Neural cell (in vitro differentiated cells): ENCODE data around the gene HEATR5B. TPM values are rescaled to one million over a fixed set of nuclear protein-coding genes. Genes with fewer than 3 reads are reported as not detected.

ENCODE experiments used
- H2AFZ ChIP-seq: fragments of 200-600, 300-800 bp; sonication (generic), shearing (Covaris generic); 2 replicates; pipeline ENCODE4 v1.6.0; 2014; ENCODE audit warnings: low read depth, mild to moderate bottlenecking, antibody characterized with exemption, low read length, moderate library complexity
- H3F3A ChIP-seq: fragments of 200-600 bp; shearing (Covaris generic); 2 replicates; pipeline ENCODE4 v1.6.1; 2016; ENCODE audit warnings: mild to moderate bottlenecking, moderate library complexity, mixed read lengths, antibody characterized with exemption, low read length; ENCODE audit not compliant: insufficient read depth, poor library complexity, severe bottlenecking
- H3K27ac ChIP-seq: fragments of 200-600, 300-800 bp; sonication (generic), shearing (Covaris generic); 2 replicates; pipeline ENCODE4 v1.5.1; 2014; ENCODE audit warnings: mild to moderate bottlenecking, low read length, moderate library complexity
- H3K27me3 ChIP-seq: fragments of 300-800, 200-600 bp; sonication (generic), shearing (Covaris generic); 2 replicates; pipeline ENCODE4 v1.6.0; 2014; ENCODE audit warnings: mild to moderate bottlenecking, low read depth, low read length, moderate library complexity; ENCODE audit not compliant: insufficient read depth
- H3K36me3 ChIP-seq: fragments of 300-800, 200-600 bp; sonication (generic), shearing (Covaris generic); 2 replicates; pipeline ENCODE4 v1.5.1; 2014; ENCODE audit warnings: mild to moderate bottlenecking, antibody characterized with exemption, low read length, moderate library complexity; ENCODE audit not compliant: insufficient read depth
- H3K4me2 ChIP-seq: fragments of 300-800, 200-600 bp; sonication (generic), shearing (Covaris generic); 2 replicates; pipeline ENCODE4 v1.6.0; 2014; ENCODE audit warnings: mild to moderate bottlenecking, low read length
- H3K4me3 ChIP-seq: fragments of 300-800, 200-600 bp; sonication (generic), shearing (Covaris generic); 2 replicates; pipeline ENCODE4 v1.5.1; 2014; ENCODE audit warnings: mild to moderate bottlenecking, low read length, moderate library complexity
- H3K79me2 ChIP-seq: fragments of 200-600 bp; shearing (Covaris generic); replicated peaks from 2 replicates; pipeline ENCODE4 v1.6.0; 2014; ENCODE audit warnings: mild to moderate bottlenecking, low read length, moderate library complexity; ENCODE audit not compliant: insufficient read depth
- H3K9ac ChIP-seq: fragments of 300-800, 200-600 bp; sonication (generic), shearing (Covaris generic); 2 replicates; pipeline ENCODE4 v1.6.1; 2016; ENCODE audit warnings: mild to moderate bottlenecking, low read length, mixed read lengths
- H3K9me2 ChIP-seq: fragments of 200-600 bp; shearing (Covaris generic); 2 replicates; pipeline ENCODE4 v1.6.1; 2016; ENCODE audit warnings: mild to moderate bottlenecking, low read length, mixed read lengths; ENCODE audit not compliant: insufficient read depth
- H3K9me3 ChIP-seq: fragments of 200-600, 300-800 bp; sonication (generic), shearing (Covaris generic); 2 replicates; pipeline ENCODE4 v1.6.1; 2016; ENCODE audit warnings: mild to moderate bottlenecking, mixed run types, low read length, moderate library complexity, mixed read lengths
- H4K20me1 ChIP-seq: fragments of 200-600 bp; shearing (Covaris generic); 2 replicates; pipeline ENCODE4 v1.6.1; 2016; ENCODE audit warnings: mild to moderate bottlenecking, mixed run types; ENCODE audit not compliant: insufficient read depth
- CTCF ChIP-seq: fragments of 450-650 bp; IDR thresholded peaks from 2 replicates; pipeline ENCODE4 v1.5.1; 2014; ENCODE audit warnings: antibody characterized with exemption, mild to moderate bottlenecking, moderate library complexity; ENCODE audit not compliant: poor library complexity, severe bottlenecking
- EP300 ChIP-seq: fragments of 450-650 bp; conservative IDR thresholded peaks from 2 replicates; pipeline ENCODE4 v1.6.1; 2014; ENCODE audit warnings: antibody characterized with exemption, mild to moderate bottlenecking, moderate library complexity; ENCODE audit not compliant: poor library complexity, severe bottlenecking
- EZH2 ChIP-seq: fragments of 200-600, 300-800 bp; shearing (Covaris generic), sonication (generic); IDR thresholded peaks from 2 replicates; pipeline ENCODE4 v1.6.1; 2014; ENCODE audit warnings: antibody characterized with exemption, low read length, borderline replicate concordance, mild to moderate bottlenecking; ENCODE audit not compliant: insufficient read depth, poor library complexity, severe bottlenecking
- MXI1 ChIP-seq: fragments of 450-650 bp; conservative IDR thresholded peaks from 2 replicates; pipeline ENCODE4 v1.6.1; 2014; ENCODE audit warnings: antibody characterized with exemption, mild to moderate bottlenecking; ENCODE audit not compliant: poor library complexity, severe bottlenecking
- POLR2AphosphoS5 ChIP-seq: IDR thresholded peaks from 2 replicates; pipeline ENCODE4 v1.6.1; 2012
- RAD21 ChIP-seq: fragments of 450-650 bp; conservative IDR thresholded peaks from 2 replicates; pipeline ENCODE4 v1.6.1; 2014; ENCODE audit warnings: antibody characterized with exemption, mild to moderate bottlenecking, moderate library complexity
- REST ChIP-seq: IDR thresholded peaks from 2 replicates; pipeline ENCODE4 v1.6.1; 2012; ENCODE audit warnings: borderline replicate concordance
- SMC3 ChIP-seq: fragments of 450-650 bp; conservative IDR thresholded peaks from 2 replicates; pipeline ENCODE4 v1.6.1; 2014; ENCODE audit warnings: antibody characterized with exemption, mild to moderate bottlenecking, moderate library complexity; ENCODE audit not compliant: poor library complexity
- TAF1 ChIP-seq: IDR thresholded peaks from 2 replicates; pipeline ENCODE4 v1.6.1; 2012; ENCODE audit warnings: low read depth
- polyA plus RNA-seq: library from polyadenylated mRNA; depleted of rRNA; stranded (reverse); fragments of >200 nt; gene quantifications from 2 replicates; pipeline ENCODE4 v1.2.3, GENCODE V29; 2014

The HEATR5B gene
- polyA plus RNA-seq, 1 donor from 2014 or later: 46.0 TPM

DNA sequence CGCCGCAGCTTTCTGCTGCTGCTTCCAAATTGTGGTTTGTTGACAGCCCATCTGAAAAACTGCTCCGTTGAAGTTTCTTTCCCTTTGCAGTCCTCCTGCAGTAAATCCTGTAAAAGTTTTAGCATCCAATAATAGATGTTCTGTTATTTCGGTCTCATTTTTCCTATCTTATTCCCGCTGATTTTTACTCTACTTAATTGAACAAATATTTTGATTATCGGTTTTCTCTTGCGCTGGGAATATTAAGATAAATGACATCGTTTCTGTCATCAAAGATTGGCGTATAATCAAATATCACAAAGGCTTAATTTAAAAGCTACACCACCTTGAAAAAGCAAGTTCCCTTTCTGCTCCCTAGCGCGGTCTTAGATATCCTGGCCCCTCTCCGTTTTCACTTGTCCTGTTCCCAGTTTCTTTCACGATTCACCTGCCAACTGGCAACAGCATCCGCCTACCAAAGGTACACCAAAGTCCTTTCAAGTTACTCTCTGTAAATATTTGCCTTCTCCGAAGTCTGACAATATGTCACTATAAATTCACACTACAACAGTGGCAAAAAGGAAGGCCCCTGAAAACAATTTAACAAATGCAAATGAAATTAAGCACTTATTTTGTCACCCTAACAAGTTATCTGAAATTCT lies 116.8 kb downstream of the HEATR5B start:
- H3F3A ChIP-seq: no peaks in the 10 kb centered on the region
- peaks cover 27% of the 10 kb centered on the region for H3K79me2 ChIP-seq
- H3K27me3 ChIP-seq: peaks cover 5% of the 10 kb centered on the region
- H3K9ac ChIP-seq: peak overlapping the region; percentile 45
- H2AFZ ChIP-seq: peak overlapping the region; percentile 56
- H3K36me3 ChIP-seq: no peaks in the 10 kb centered on the region
- no peaks in the 10 kb centered on the region for H3K9me3 ChIP-seq
- no peak overlapping the region for H3K27ac ChIP-seq
- H3K4me2 ChIP-seq: peak overlapping the region; percentile 74
- peak overlapping the region; percentile 76 for H3K4me3 ChIP-seq
- no peaks in the 10 kb centered on the region for H3K9me2 ChIP-seq
- H4K20me1 ChIP-seq: no peaks in the 10 kb centered on the region
- TF ChIP-seq RAD21: no peak
- no peak for TF ChIP-seq EP300
- TF ChIP-seq REST: no peak
- no peak for TF ChIP-seq CTCF
- no peak for TF ChIP-seq EZH2
- TF ChIP-seq SMC3: no peak
- TF ChIP-seq TAF1: no peak
- TF ChIP-seq MXI1: no peak
- no peak for TF ChIP-seq POLR2AphosphoS5

GRCh38 chr2:36966370-36967235 lies 117.6 kb downstream of the HEATR5B start, which contains the start of gene STRN:
TSS of gene STRN (minus strand) at chr2:36966536. CDS start at chr2:36966463, 73 bp downstream.
- peak within 1 kb of the TSS; percentile 57 for H2AFZ ChIP-seq
- H3K4me2 ChIP-seq: peak within 1 kb of the TSS; percentile 74
- H3K27me3 ChIP-seq: peaks cover 5% of the 10 kb centered on the region
- TF ChIP-seq EP300 (peak; percentile 40), TAF1 (no peak), REST (no peak), SMC3 (peak; percentile 15), POLR2AphosphoS5 (peak; percentile 77), MXI1 (peak; percentile 80)
- H3K9me3 ChIP-seq: no peaks in the 10 kb centered on the region
- H3K79me2 ChIP-seq: peaks cover 27% of the 10 kb centered on the region
- peak within 1 kb of the TSS; percentile 77 for H3K9ac ChIP-seq
- H3K36me3 ChIP-seq: no peaks in the 10 kb centered on the region
- H3F3A ChIP-seq: no peaks in the 10 kb centered on the region
- H3K9me2 ChIP-seq: no peaks in the 10 kb centered on the region
- peak within 1 kb of the TSS; percentile 76 for H3K4me3 ChIP-seq
- H3K27ac ChIP-seq: no peak within 1 kb of the TSS
- no peaks in the 10 kb centered on the region for H4K20me1 ChIP-seq
